Vagina (tissue), 2 donors: ENCODE data around the gene APOC3.

Experiments used
- CTCF ChIP-seq, 3 experiments: fragments of 450-650 bp in 2 of 3; fragments of 200-600 bp in 1 of 3; sonication (generic) in 1 of 3; IDR thresholded peaks; one replicate each; pipeline ENCODE4 v1.5.1; 2017 to 2019; ENCODE audit warnings: antibody characterized with exemption in 3 of 3, mild to moderate bottlenecking in 2 of 3, moderate library complexity in 2 of 3
- POLR2A ChIP-seq, 2 donors: fragments of 450-650 bp; IDR thresholded peaks; one replicate each; pipeline ENCODE4 v1.6.1; 2017; ENCODE audit warnings: antibody characterized with exemption in 2 of 2, mild to moderate bottlenecking in 2 of 2, moderate library complexity in 2 of 2
- POLR2AphosphoS5 ChIP-seq, 2 donors: sonication (generic); formaldehyde crosslinking; IDR thresholded peaks; one replicate each; pipeline ENCODE4 v1.9.0; 2017; ENCODE audit warnings: antibody characterized with exemption in 2 of 2, mild to moderate bottlenecking in 2 of 2, low read depth in 1 of 2; ENCODE audit not compliant: insufficient read depth in 1 of 2

- TF ChIP-seq POLR2AphosphoS5 (IDR thresholded peaks at IDR 0.05; ENCODE audit: insufficient read depth in 1 of 2, low read depth in 1 of 2) (no peak), CTCF (IDR thresholded peaks at IDR 0.05) (no peak), POLR2A (IDR thresholded peaks at IDR 0.05) (no peak)
Observed at GRCh38 chr11:116840224-116840745, 10.6 kb downstream of the APOC3 start.
